HS-5 (cell line): ENCODE data around the gene INPP5E.

Source experiments
- DNase-seq: peaks from one replicate; pipeline ENCODE4 v3.0.0-alpha.2; 2012; ENCODE audit warnings: low read depth

The INPP5E gene

DNA sequence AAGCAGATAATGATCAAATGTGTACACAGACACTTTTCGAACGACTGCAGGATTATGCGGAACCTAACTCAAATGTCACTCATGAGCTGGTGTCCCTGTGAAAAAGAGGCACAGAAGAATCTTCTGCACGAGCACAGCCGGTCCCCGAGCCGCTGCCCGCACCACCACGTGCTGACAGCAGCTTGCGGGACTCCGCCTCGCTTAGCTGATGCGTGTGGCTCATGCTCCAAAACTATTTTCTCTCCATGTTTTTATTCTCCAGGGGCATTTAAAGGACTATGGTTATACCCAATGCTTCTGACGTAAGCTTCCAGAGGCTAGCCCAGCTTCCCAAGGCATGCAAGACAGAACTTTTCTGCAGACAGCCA, 33.7 kb upstream of the INPP5E start:
- no peak for DNase-seq

DNA sequence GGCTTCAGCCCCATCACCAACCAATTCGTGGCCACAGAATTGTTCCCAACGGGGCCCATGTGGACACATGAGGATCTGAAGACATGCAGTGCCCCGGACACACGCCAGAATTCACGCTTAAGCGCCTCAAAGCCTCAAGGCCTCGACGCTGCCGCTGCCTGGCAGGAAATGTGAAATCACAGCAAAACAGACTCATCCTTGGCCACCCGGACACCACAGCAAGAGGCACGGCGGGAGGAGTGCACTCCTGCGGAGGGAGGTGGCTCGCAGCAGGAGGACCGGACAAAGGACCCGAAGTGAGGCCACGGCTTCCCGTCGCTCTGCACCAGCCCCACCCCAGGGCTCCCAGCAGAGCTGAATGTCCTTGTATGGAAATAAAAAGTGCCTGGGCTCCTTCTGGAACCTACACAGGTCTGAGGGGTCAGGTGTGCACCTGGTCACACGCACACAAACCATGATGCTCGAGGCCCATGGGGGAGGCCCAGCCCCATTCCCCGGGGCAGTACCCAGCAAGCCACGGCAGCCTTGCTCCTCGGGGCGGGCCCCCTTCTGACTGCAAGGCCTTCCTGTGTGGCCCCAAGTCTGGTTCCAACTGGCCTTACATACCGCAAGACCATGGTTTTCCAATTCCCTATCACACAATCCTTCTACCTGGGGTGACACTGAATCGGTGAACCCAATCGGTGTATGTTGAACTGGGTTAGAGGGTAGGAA, 33.2 kb upstream of the INPP5E start:
- no peak for DNase-seq

DNA sequence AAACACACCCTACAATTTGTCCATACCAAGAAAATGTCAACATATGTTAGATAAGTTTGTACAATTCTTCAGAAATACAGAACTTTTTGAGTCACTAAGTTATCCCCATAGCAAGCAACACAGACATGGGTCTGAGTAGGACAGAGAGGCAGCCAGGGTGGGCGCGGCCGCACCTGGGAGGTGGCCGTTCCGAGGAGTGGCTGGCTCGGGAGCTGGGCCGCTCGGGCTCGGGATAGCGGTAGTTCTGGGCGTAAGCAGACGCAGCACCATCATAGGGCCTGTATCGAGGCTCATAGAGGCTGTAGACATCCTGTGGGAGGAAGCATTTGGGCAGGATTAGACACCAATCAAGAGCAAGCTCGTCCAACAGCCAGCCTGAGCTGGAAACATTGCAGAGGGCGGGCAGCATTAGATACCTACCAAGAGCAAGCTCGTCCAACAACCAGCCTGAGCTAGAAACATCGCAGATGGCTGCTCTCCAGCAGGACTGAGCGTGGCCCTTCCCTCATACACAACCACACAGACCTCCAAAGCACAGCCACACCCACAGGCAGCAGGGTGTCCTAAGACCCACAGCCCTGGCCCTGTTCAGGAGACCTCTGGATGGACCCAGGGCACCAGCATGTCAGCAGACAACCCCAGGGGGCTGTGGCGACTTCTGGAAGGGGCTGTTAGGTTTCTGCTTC, 32.3 kb upstream of the INPP5E start:
- no peak for DNase-seq

DNA sequence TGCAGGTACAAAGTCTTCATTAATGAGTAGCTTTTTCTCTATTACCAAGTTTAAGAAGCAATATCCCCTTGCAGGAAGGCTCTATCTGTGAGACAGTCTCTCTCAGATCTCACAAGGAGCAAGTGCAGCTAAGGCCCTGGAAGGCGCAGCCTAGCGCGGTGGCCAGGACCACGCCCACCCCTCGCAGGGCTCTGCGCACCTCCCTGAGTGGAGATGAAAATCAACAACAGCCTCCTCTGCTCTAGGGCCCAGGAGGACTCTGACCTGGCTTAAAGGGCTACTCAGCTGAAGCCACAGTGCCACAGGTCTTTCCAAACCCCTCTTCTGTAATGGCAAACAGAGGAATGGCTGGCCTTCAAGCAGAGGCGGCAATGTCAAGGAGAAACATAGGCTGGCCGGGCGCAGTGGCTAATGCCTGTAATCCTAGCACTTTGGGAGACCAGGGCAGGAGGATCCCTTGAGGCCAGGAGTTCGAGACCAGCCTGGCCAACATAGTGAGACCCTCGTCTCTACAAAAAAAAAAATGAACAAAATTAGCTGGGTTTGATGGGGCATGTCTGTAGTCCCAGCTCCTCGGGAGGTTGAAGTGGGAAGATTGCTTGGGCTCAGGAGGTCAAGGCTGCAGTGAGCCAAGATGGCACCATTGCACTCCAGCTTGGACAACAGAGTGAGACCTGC, 31.3 kb upstream of the INPP5E start:
- DNase-seq: no peak

DNA sequence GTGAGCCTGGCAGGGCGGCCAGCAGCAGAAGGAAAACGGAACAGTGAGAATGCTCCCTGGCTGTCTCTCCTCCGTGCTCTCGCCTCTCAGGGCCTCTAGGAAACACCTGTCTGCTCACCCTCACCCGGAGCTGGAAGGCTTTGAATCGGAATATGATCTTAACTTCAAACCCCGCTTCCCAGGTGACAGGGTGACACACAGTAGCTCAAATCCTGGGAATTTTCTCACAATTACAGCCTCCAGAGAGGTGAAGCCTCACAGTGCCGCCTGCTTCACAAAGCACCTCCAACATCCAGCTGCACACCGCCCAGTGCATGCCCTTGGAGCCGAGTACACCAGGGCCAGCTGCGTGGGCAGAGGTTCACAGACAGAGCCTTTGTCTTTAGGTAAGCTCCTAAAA, 30.7 kb upstream of the INPP5E start:
- no peak for DNase-seq

DNA sequence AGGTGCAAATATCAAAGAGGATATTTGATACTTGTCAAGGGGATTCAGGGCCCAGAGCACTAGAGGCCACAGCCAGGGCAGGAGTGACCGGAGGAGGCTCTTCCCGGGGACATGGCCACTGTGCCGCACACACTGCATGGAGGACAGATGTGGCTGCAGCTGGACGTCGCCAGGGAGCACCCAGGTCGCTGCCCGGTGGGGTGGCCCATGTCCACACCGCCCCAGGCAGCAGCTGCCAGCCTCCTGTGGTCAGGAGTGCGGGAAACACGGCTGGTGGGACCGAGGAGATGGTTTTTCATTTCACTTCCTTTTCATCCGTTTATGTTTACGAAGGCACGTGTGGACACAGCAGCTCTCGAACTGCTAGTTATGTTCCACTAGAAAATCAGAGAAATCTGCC, 28.1 kb upstream of the INPP5E start:
- DNase-seq: no peak

DNA sequence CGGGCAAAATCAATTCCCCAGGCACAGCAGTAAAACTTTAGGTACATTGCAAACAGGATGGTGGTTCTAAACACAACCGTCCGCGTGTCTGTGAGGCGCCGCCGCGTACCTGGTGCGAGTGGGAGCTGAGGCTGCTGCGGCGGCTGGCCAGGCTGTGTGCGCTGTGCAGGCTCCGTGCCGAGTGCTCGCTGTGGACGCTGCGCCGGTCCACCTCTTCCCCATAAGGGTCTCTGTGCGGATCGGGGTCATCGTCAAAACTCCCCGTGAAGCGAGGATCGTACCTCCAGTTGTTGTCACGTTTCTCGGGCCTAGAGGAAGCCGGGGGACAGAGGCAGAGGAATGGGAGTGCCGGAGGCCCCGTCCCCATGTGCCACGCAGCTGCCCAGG, 26.5 kb upstream of the INPP5E start:
- DNase-seq: no peak

DNA sequence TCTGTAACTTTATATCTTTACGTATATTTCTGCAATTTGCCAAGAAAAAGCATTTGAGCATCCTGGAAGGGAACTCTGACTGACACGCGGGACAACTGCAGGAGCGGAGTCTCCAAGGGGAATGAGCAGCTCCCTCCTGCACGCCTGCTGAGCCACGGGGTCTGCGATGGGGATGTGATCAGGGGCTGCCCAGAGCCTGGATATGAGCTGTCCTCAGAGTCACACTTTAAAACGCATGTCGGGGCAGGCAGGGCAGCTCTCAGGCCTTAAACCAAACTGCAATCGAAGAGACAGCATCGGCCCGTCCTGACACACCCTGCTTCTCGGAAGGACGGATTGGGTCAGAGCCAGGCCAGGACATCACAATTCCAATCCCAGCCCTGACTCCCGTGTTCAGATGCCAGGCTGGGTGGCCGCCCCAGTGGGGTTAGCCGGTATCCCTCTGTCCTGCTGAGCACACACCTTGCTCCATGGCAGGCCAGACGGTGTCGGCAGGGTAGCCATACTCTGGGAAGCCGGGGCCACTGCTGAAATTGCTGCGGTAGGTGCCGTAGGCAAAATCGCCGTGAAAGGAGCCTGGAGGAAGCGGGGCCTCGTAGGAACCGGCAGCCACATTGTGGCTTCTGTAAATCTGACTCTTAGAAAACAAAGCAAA, 26.0 kb upstream of the INPP5E start:
- no peak for DNase-seq

DNA sequence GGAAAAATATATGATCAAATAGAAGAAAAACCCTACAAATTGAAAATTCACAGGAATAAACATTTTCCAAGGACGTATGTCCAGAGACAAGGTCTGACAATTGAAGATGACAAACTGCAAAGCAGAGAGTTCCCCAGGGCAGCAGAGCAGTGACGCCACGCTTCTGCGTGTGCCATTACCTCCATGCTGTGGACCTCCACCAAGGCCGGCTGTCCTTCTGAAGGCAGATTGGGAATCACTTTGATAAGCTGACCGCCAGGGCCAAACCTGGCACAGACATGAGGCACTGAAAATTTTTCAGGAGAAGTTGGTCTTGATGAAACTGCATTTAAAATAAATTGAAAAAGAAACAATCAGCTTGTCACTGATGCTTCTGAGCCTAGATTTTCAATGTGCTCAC, 24.6 kb upstream of the INPP5E start:
- no peak for DNase-seq

DNA sequence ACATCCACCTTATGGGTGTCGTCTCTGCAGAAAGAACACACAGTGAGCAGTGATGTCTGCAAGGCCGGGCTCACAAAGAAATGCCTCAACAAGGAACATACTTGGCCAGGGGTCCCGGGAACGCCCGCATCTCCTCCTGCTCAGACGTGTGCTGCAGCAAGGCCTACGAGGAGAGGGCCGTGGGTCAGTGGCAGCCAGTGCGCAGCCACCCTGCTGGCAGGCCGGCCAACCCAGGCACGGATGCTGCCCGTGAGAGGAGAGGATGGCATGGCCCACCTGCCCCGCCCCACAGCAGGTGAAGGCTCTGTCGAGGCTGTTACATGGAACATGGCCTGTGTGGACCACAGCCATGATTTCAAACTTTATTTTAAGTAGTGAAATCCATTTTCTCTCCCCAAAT, 23.9 kb upstream of the INPP5E start:
- no peak for DNase-seq

DNA sequence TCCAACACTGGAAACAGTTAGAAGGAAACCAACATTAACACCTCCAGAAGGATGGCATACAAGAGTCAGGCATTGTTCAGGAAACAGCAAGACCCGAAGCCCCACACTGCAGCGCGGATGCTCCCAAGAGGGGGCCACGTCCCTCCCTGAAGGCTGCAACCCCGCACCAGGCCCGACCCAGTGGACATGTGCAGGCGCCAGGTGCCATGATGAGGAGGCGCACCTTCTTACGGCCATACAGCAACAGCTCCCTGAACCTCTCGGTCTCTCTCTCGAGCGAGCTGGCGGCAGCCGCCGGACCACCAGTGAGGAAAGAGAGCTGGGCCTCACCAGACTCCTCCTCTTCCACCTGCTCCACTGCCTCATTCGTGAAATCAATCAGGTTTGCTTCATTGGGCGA, 23.0 kb upstream of the INPP5E start:
- no peak for DNase-seq

DNA sequence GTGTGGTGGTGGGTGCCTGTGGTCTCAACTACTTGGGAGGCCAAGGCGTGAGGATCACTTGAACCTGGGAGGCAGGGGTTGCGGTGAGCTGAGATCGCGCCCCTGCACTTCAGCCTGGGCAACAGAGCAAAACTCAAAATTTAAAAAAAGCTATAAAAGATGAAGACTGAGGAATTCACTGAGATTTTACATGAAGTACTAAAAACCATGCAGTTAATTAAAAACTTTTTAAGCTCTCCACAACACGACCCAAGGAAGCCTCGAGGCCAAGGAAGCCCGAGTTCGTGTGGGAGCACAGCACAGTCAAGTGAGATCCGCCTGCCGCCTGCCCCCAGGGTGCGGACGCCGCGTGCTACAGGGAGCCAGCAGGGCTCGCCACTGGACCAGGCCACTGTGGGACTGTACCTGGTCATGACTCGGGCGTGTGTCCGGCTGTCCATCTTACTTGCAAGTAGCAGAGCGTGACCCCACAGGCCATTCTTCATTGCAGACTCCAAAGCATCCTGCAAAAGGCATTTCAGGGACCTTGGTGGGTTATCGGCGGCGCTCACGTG, 21.2 kb upstream of the INPP5E start:
- DNase-seq: no peak

DNA sequence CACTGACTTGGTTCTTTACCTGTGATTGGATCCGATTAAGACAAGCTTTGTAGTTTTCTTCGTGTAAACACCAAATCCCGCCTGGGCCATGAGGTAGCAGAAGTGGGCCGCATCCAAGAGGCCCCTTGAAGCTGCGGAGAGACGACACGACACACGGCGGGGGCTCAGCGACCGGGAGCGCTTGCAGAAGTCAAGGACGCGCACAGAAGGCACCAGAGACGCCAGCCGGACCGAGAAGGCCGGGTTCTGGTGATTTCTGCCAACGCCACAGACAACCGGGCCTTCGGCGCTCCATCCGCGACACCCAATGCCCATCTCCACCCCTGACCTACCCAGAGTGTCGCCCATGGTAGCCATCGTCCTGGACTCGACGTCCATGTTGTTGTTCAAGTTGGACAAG, 19.8 kb upstream of the INPP5E start:
- no peak for DNase-seq

DNA sequence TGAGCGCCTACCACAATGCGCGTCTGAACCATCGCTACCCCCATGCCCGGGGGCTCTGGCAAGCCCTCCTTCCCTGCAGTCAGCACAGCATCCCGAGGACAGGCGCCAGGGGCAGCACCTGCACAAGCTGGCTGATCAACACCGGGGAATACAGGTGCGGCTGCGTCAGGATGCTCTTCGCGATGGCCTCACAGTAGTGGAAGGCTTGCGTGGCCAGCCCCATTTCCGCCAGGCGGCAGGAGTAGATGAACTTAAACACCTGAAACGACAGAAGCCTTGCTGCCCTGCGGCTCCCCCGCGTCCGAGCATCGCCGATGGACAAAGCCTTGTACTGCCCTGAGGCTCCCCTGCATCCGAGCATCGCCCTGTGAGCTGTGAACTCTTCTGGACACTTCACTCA, 17.7 kb upstream of the INPP5E start:
- DNase-seq: no peak

DNA sequence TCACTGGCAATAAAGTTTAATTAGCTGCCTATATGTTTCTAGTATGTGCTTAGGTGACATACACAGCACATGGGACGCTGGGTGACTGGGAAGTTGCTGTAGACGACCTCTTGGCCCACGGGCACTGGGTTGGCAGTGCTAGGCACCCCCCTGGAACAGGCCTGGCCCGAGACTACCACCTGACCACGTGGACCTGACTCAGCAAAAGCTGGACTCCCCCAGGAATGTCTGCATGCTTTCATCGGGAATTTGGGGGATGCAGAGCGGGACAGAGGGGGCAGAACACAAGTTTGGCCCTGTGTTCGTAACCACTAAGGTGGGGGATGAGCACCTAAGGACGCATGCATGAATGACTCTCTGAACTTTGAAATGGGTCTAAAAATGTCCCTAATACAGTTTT, 16.6 kb upstream of the INPP5E start:
- no peak for DNase-seq

DNA sequence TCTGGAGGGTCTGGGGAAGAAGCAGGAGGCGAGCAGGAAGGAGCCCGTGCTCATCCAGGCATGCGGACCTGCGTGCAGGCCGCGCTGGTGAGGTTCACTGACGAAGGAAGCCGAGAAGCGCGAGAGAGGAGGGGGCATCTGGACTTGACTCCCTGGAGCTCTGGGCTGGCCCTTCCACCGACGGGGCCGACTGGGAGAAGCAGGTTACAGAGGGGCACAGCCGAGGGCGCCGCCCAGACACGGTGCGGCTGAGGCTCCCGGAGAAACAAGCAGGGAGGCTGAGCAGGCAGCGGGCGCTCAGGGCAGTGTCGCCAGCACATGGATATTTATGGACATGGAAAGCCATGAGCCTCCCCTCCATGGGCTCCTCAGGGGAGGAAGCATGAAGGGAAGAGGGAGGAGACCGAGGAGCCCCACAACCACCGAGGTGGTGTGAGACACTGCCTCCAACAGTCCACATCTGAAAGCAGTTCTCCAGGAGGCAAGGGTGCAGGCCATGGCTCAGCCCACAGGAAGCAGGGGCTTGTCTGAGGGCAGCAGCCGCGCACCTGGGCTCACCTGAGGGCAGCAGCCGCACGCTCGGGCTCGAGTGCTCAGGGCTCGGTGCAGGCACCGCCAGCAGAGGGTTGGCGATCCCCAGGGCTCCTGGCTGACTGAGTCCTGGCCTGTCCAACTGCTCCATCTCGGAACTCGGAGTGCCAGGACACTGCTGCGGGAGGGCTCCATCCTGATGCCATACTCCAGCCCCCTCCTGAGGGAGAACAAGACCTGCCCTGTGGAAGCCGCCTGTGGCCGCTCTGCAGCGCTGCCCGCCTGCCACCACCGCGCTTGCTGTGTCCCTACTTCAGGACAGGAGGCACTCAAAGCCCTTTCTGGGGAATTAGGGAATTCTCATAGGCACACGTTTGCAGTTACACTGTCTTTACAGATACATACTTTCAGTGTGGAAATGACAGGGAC, 15.7 kb upstream of the INPP5E start:
- DNase-seq: no peak

DNA sequence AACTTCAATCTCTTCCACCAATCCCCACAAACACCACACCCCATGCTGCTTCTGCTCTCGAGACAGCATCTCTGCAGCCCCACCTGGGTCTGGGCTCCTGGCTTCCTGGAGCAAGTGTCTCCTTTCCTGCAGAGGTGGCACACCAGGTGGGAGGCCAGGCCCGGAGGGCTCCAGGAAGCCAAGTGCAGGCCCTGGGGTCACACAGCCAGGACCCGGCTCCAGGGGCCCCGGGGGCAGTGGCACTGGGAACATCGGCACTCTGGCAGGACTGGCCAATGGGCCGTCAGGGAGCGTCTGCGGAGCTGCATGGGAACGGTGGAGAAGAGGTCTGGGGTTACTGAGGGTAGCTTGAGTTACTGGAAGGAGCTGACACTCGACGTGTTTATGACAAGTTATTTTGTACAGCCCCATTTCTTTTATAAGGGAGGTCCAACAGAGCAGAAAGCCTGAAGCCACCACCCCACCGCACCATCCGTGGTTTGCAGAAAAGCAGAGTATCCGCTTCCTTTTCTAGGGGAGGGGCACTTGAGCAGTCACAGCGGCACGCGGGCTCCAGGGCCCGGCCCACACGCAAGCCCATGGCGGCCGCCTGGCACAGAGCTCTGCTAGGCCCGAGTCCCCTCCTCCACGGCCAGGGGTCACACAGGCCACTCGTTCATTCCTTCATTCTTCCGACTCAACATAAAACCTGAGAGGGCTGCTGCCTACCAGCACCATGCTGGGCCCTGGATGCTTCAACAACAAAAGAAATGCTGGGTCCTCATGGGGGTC, 14.6 kb upstream of the INPP5E start:
- DNase-seq: no peak

DNA sequence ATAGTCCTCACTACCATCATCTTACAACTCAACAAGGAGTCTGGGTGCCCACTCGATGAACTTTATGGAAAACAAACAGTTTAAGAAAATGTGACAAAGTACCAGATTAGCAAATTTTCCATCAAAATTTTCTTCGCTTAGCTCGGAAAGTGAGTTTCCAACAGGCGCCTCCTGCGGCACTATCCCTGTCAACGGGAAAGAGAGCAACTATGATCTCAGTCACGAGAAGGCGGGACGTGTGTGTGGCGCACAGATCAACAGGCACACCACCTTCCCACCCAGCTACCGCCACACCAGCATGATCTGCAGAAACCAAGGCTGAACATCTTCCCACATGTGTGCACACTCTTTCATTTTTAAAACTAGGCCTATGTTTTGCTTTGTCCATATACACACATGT, 13.7 kb upstream of the INPP5E start:
- no peak for DNase-seq

DNA sequence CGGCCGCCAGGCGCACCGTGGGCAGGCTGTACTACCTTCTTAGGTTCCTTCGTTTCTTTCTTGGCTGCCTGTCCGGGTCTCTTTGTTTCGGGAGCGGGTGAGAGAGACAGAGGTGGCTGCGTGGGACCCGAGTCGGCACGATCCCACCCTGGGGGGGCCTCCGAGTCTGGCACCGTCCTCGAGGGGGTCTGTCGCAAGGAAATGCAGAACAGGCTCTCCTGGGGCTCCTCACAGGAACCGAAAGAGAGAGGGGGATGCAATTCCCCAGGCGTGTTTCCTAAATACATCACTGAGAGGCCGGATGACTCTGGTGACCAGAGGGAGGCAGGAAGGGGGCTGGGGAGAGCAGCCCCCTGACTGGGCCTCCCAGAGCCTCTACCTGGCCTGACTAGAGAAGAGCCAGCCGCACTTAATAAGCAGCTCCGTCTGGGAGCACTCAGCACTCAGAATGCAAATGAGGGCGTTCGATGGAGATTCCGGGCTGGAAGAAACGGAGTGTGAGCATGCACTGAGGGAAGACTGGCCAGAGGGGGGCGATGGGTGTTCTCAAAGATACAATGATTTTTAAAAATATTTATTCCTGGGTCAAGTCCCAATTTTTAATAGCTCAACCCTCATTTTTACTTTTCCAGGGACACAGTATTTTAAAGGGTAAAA, 11.7 kb upstream of the INPP5E start:
- DNase-seq: no peak

DNA sequence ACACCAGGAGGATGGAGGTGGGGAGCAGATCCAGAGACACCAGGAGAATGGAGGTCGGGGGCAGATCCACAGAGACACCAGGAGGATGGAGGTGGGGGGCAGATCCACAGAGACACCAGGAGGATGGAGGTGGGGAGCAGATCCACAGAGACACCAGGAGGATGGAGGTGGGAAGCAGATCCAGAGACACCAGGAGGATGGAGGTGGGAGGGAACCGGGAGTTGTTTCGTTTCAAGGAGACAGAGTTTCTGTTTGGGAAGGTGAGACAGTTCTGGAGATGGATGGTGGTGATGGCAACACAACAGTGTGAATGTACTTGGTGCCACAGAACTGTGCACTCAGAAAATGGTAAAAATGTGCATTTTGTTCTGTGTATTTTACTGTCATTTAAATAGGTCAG, 9.0 kb upstream of the INPP5E start:
- DNase-seq: no peak
